K562 (cell line): Measurements from ENCODE around the gene PDCD6IP. TPM values are rescaled to one million over a fixed set of nuclear protein-coding genes. Genes with fewer than 3 reads are reported as not detected.
A peak's percentile ranks its signal among the peaks of the same experiment; 100 is the strongest.

ENCODE experiments used
- ATF2 ChIP-seq: sonication (generic); formaldehyde crosslinking; IDR thresholded peaks from 2 replicates; pipeline ENCODE4 v1.8.1; 2022; ENCODE audit warnings: missing genetic modification reagents
- CHD7 ChIP-seq: fragments of 200-600 bp; sonication (generic); IDR thresholded peaks from one replicate; pipeline ENCODE4 v1.6.1; 2012; ENCODE audit warnings: mild to moderate bottlenecking, low read depth, low read length, inconsistent platforms
- FOXK2 ChIP-seq, 2 experiments: fragments of 450-650 bp; IDR thresholded peaks in 1 of 2; conservative IDR thresholded peaks in 1 of 2; 2 replicates each; pipeline ENCODE4 v1.6.1; 2016; ENCODE audit warnings: low read depth in 2 of 2, mild to moderate bottlenecking in 1 of 2
- HNRNPLL ChIP-seq: fragments of 200-400 bp; formaldehyde crosslinking; IDR thresholded peaks from 2 replicates; pipeline ENCODE4 v1.6.1; 2017; ENCODE audit warnings: low read length, low read depth, mild to moderate bottlenecking; ENCODE audit not compliant: poor library complexity, severe bottlenecking
- MAFK ChIP-seq: IDR thresholded peaks from 2 replicates; pipeline ENCODE4 v1.6.1; 2011; ENCODE audit warnings: low read length, improper control_type of control experiment
- NUFIP1 ChIP-seq: fragments of 450-650 bp; IDR thresholded peaks from 2 replicates; pipeline ENCODE4 v1.6.1; 2018; ENCODE audit not compliant: partially characterized antibody
- polyA plus RNA-seq, 8 experiments: library from polyadenylated mRNA; depleted of rRNA in 4 of 8; stranded (reverse) in 5 of 8; unstranded in 3 of 8; fragments of >200 nt; fragmentation: Nextera tagmentation in 2 of 8; fragmentation: Illumina TruSeq in 1 of 8; extraction: Ambion mirVana in 2 of 8; extraction: Trizol in 1 of 8; gene quantifications; 2 replicates each; pipeline versions ENCODE4 v1.2.1 to v1.2.3, GENCODE V29; 2011 to 2014; ENCODE audit warnings: inconsistent platforms in 1 of 8, missing spikeins in 1 of 8
- total RNA-seq, 7 experiments: library from RNA; depleted of rRNA in 6 of 7; stranded (reverse); fragments of >200 nt in 6 of 7; fragmentation: Illumina TruSeq in 2 of 7; extraction: Trizol in 2 of 7; gene quantifications; 2 replicates each; pipeline versions ENCODE4 v1.2.1 to v1.2.3, GENCODE V29; 2011 to 2021; ENCODE audit warnings: low replicate concordance in 1 of 7

The PDCD6IP gene
- total and polyA plus RNA-seq, 9 of the 15 experiments (the other 6 are each of a cell fraction or from before 2014, with no cell fraction given): 40.2 to 302 (median 122) TPM

GRCh38 chr3:33883951-33884561 is 85.6 kb downstream of the PDCD6IP start (continued):
- no peak for TF ChIP-seq CHD7
- TF ChIP-seq FOXK2 (conservative IDR thresholded peaks at IDR 0.05 in 1 of 2, IDR thresholded peaks at IDR 0.05 in 1 of 2; ENCODE audit: low read depth in 2 of 2): no peak
- TF ChIP-seq MAFK: 0 out of 2 replicates have a peak, but pooled peaks have one; percentile 23
- no peak for TF ChIP-seq ATF2
- TF ChIP-seq NUFIP1: no peak
- TF ChIP-seq HNRNPLL: no peak
